Muscle of back (tissue), 11 donors: ENCODE data around the gene SLC2A10. TPM values are rescaled to one million over a fixed set of nuclear protein-coding genes. Genes with fewer than 3 reads are reported as not detected.

Experiments used
- DNase-seq, 3 donors: peaks; one replicate each; pipeline versions ENCODE4 v3.0.0 to v3.0.0-alpha.2; 2013
- polyA plus RNA-seq, 10 donors: library from polyadenylated mRNA; unstranded; fragments of 120-200 nt; gene quantifications; one replicate each; pipeline ENCODE4 v1.2.1, GENCODE V29; 2013; ENCODE audit not compliant: insufficient read length in 10 of 10

SLC2A10 gene
- polyA plus RNA-seq, 10 donors, result 15.5 to 22.1 (median 20.1) TPM

DNA sequence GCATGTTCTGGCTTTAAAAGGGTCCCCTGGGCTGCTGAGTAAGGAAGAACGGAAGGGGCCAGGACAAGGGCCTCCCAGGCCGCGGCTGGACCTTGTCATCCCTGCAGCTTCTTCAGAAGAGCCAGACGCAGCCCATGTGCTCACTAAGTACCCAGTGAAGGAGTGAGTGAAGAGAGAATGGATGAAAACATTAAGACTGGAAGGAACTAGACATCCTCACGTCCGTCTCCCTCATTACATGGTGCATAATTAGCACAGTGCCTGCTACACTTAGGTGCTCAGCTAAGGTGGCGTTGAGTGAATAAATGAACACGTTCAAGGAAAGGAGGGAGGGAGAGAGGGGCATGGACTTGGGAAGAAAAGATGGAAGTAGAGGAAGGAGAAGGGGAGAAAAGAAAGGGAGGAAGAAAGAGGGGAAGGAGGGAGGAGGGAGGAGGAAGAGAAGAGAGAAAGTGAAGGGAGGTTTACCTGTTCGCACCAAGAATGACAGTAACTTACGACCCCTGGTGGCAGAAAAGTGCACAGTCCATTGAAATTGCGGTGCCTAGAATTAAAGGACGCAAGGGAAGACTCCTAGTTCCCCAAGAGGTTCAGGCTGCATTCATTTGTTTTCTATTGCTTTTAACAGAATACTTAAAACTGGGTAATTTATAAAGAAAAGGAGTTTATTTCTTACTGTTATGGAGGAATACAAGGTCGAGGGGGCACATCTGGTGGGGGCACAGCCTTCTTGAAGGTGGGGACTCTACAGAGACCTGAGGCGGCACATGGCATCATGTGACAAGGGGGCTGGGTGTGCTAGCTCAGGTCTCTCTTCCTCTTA is 28.2 kb upstream of the SLC2A10 start:
- peak; percentile 45 to 64 (median 59) for DNase-seq

DNA sequence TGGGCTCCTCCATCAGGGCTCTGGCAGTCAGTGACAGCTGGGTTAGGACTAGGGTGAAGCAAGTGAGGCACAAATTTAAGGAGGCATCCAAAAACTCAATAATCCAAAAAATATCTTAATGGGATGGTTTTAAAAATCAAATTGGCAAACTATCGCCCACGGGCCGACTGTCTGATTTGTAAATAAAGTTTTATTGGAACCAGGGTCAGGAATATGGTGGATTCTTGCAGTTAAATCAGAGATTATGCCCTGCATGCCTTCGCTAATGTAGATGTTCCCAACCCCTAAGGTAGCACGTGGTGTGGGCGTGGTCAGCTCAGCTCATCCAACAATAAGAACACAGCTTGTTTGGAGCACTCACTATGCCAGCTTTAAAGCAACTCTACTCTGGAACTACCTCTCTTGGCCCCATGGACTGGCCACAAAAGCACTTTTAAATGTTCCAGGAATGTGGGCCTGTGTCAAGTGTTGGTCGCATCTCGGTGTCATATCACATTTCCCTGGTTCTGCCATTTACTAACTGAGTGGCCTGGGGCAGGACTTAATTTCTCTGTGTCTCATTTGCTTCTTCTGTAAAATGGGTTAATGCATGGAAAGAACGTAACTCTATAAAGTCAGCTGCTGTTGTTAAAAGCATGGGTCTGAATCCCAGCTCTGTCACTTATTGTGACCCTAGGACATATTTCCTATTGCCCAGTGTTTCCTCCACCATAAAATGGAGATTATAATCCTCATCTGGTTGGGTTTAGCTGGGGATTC is 27.2 kb upstream of the SLC2A10 start:
- no peak for DNase-seq

DNA sequence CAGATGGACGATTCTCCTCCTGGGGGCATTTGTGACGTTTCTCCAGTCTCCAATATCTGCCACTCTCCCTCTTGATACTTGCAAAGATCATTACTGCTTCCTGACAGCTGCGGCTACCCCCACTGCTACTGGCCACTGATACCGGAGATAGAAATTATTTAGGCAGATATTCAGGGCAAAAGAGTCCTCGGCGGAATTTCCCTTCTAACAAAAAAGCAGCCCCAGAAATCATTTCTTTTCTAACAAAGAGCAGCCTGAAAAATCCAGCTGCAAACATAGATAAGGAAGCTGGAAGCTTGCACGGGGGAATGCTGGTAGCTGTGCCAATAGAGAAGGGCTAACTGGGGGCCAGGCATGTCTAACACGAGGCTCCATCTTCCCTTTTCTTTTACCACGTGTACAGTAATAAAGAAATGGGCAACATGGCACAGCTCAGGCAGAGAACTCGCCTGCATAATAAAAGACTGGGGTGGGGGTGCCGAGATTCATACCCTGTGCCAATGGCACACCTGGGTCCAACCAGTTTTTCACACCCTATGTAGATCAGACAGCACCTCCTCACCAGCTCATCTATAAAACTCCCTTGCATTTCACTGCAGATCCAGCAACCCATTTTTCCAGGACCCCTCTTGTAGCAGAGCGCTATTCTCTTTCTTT is 26.3 kb upstream of the SLC2A10 start:
- DNase-seq, result no peak

DNA sequence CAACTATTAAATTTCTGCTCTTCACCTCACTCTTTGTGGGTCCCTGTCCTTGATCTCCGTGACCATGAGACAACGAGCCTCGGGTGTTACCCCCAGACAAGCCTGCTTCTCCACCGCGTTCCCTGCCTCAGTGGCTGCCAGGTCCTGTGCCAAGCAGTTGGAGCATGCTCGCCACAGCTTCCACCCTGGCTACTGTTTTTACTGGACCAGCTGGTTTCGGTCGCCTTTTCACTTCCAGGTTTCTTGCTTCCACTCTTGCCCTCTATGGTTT is 25.8 kb upstream of the SLC2A10 start:
- DNase-seq, result no peak

DNA sequence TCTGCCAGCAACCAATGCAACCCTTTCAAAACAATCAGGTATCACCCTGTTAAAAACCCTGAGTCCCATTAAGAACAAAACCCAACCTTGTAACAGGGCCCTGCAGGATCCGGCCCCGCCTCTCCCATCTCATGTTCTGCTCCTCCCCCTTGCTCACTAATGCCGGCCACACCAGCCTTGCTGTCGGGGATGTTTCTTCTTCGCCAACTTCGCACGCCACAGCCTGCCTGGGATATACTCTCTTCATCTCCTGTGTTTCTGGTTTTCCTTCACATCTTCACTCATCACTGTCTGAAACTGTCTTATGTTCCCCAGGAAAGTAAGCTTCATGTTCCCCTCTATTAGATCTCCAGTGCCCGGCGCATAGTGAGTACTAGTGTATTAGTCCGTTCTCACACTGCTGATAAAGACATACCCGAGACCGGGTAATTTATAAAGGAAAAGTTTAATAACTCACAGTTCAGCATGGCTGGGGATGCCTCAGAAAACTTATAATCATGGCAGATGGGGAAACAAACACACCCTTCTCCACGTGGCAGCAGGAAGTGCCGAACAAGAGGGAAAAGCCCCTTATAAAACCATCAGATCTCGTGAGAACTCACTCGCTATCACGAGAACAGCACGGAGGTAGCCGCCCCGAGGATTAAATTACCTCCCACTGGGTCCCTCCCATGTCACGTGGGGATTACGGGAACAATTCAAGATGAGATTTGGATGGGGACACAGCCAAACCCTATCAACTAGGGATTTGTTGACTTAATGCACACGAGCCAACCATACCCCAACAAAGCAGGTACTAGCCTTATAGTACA is 25.3 kb upstream of the SLC2A10 start:
- peak; percentile 61 to 85 (median 62) for DNase-seq

DNA sequence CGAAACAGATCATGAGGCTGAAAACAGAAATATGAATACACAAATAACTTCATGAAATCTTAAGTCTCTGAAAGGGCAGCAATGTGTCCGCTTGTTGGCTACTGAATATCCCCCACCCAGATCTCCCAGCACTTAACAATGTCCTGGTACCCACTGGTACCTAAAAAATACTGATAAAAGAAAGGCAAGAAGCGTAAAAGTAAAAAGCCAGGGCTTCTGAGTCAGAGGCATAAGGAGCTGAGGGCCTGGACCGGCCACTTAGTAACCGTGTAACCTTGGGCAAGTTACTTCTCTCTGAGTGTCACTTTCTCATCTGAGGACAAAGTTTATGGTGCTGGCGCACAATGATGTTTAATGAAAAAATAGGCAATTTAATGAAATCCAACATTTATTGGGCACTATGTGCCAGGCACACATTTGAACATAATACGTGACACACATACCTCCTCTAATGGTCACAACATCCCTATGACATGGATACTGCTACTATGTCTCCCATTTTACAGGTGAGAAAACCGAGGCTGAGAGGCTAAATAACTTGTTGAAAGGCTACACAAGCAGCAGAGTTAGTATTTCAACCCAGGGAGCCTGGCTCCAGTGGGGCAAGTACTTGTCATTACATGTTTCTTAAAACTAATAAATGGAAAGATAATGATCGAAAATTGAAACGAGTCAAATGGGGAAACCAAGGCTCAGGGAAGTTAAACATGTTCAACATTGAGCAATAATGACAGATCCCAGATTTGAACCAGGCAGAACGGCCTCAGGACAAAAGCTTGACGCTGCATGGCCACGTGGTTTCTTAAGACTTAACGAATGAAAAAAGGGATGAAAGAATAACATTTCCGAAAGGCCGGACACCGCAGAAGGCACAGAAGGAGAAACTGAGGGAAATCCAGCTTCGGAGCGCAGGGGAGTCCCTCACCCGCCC is 21.0 kb upstream of the SLC2A10 start:
- DNase-seq, result no peak

DNA sequence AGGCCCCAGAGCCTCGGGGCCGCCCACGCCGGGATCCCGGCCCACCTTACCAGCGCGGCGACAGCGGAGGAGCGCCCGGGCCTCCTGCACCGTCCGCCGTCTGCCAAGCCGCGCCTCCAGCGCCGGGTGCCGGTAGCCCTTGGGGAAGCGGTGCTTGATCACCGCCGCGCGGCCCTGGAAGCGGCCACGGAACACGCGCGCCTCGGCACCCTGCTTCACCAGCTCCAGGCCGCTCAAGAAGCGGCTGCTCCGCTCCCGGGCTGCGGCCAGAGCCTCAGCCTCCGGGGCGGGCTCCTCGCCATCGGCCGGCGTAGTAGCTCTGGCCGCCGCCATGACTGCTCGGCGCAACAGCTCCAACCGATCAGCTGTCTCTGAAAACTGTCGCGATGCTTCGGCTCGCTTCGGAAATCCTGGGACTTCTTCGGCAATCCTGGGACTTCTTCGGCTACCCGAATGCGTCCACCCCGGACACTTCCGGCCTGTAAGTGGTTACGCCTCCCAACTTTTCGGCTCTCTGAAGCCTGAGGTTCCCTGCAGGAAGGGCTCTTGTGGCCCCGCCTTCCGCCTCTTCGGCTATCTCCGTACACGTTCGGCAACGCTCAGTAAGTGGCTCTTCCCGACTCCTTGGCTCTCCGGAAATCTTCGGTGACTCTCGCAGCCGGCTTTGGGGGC is 20.2 kb upstream of the SLC2A10 start, which contains the start of gene TP53RK:
TP53RK (minus strand) TSS at position 363 of the 672 bp plus-strand sequence; CDS start at position 333, 30 bp downstream.
- DNase-seq, result peak; percentile 99 to 100 (median 100)

DNA sequence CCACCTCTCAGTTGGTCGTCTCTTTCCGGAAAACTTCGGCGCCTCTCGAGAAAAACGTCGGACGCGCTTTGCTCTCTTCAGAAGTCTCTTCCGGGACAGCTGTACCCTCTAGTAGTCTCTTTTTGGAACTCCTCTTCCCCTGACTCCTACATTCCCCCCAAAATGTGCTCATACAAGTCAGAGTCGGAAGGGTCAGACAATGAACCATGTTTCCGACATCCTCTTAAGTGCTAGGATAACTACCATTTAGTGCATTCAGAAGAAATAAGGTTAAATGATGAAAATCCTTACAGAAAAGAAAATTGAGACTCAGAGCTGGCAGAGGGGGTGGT is 19.7 kb upstream of the SLC2A10 start:
- DNase-seq, result no peak

DNA sequence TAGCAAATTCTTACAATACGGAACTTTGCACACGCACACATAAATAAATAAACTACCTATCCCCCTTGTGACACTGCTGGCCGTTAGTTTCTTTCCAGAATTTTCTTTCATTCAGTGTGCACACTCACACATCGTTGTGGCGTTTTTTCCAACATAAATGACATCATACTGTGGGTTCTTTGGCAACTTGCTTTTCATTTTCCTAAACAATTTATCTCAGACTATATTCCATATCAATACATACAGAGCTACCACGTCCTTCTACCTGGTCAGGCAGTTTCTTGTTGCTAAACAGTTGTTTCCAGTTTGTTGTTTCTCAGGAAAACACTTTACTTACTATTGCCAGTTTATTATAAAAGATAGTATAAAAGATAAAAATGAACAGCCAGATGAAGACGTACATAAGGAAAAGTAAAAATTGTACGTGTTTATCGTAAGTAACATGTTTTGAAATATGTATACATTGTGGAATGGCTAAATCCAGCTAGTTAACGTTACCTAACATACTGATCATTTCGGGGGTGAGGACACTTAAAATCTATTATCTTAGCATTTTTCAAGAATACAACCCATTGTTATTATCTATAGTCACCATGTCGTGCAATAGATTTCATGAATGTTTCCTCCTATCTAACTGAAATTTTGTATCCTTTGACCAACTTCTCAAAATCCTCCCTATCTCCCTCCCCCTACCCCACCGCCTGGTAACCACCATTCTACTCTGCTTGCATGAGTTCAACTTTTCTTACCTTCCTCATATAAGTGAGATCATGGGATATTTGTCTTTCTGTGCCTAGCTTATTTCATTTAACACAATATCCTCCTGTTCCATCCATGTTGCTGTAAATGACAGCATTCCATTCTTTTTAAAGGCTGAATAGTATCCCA is 19.0 kb upstream of the SLC2A10 start:
- no peak for DNase-seq

DNA sequence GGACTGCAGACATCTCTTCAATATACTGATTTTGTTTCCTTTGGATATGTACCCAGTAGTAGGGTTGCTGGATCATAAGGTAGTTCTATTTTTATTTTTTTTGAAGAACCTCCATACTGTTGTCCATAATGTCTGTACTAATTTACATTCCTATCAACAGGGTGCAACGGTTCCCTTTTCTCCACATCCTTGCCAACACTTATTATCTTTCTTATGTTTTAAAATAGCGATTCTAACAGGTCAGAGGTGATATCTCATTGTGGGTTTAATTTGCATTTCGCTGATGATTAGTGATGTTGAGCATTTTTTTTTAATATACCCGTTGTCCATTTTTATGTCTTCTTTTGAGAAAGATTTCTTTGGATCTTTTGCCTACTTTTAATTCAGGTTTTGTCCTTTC is 18.3 kb upstream of the SLC2A10 start:
- no peak for DNase-seq

DNA sequence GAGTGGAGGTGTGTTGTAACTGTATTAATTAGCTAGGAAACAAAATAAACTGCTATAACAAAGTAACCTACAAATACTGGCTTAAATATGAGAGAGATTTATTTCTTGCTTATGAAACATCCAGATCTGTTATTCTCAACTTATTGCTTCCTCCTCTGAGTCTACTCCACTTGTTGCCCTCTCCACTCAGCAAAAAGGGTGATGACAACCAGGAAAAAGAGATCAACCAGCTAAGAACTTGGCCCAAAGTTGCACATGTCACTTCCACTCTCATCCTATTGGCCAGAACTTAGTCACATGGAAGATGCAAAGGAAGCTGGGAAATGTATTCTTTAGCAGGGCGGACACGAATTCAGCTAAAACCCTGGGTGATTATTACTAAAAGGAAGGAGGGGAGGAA is 15.0 kb upstream of the SLC2A10 start:
- DNase-seq, result peak in 1 of 3 donors; percentile 34

DNA sequence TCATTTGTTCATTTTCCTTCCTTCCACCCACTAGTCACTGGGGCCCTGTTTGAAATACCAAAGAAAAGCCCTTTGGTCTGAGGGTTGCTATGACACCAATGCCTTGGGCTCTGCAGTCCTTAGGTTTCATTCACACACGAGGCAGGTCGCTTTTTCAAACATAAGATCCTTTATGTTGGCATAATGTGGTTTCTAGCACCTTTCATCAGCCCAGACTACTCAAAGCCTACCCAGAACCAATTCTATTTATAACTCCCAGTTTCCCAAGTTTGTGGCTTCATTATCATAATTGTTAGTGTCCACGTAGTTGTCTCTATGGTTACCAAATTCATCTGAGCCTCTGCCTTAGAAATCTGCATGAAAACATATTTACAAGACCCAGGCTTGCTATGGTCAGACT is 13.6 kb upstream of the SLC2A10 start:
- DNase-seq, result no peak

DNA sequence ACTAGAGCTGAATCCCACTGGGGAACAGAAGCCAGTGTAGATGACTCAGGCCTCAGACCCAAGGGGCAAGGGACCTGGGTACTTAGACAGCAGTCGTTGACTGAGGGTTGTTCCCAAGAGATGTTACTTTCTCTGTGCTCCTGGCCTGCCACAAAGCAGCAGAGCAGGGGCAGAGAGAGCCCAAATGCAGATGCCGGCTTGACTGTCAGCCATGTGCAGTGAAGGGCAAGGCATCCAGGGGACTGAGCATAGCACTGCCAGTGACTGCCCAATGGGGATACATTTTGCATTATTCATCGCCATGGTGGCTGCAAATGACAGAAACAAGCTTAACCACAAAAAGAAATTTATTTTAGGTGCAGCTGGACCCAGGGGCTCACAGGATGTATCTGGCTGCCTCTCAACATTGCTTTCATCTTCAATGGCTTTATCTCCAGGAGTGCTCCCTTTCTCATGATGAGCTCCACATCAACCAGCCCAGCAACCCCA is 12.6 kb upstream of the SLC2A10 start:
- no peak for DNase-seq

DNA sequence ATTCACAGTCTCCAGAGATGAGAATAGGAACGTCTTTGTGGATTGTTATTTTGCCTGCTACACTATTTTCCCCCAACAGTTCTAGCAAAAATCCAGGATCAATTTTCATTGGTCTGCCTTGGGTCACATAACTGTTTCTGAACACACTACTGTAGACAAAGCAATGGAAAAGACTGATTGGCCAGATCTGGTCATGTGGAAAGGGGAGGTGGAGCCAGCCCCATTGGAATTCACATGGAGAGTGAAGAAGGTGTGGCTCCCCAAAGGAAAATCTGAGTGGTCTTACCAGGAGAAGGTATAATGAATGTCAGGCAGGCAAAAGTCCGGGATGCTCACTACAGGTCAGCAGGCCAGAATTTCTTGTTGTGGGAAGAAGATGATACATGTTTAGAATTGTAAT is 10.7 kb upstream of the SLC2A10 start:
- DNase-seq, result no peak

DNA sequence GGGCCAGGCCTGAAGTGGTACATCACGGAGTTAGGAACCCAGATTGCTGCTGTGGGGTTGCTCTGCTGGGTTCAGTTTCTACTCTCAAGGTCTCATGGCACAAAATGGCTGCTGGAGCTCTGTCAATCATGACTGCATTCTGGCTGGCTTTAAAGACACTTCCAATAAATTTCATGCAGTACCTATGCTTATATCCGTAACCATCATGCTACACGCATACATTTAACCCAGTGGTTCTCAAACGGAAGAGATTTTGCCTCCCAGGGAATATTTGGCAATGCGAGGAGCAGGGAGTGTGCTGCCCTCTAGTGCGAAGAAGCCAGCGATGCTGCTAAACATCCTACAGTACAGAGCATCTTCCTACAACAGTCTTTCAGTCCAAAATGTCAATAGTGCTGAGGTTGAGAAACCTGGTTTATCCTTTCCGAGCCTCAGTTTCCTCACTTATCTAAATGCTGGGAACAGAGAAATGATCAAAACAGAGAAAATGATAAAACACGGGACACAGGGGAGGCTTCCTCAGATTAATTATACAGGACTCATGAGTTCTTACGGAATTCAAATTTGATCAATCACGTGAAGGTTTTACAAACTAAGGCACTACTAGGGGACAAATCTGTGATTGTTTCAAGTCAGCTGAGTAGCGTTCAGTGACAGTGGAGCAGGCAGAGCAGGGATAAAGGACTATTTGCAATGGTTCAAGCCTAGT is 9.6 kb upstream of the SLC2A10 start:
- DNase-seq, result no peak

DNA sequence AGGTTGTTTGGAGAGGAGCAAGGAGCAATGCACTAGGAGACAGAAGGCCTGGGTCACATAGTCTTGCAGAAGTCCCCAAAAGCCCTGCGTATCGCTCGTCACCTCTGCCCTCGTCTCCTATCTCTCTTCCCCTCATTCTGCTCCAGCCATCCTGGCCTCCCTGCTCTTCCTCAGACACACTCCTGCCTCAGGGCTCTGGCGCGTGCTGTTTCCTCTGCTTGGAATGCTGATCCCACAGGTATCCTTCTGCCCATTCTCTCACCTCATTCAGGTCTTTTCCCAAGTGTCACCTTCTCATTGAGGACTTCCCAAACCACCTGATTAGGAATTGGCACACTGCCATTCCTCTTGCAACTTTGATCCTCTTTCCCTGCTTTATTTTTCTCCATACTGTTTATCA is 9.0 kb upstream of the SLC2A10 start:
- no peak for DNase-seq

DNA sequence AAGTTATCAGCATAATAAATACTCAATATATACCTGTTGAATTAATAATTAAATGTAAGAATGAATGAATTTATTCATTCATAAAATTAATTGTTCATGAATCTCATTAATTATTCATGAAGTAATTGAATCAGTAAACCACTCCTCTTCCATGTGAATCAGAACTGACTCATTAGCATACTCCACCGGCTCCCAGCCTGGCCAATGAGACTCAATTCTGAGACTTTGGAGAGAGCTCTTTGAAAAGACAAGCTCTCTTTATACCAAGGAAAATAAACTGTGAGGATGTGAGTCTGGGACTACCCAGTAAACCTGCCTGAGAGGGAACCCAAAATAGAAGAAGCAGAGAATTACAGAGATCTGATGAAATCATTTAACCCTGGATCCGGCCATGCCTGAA is 8.4 kb upstream of the SLC2A10 start:
- no peak for DNase-seq

DNA sequence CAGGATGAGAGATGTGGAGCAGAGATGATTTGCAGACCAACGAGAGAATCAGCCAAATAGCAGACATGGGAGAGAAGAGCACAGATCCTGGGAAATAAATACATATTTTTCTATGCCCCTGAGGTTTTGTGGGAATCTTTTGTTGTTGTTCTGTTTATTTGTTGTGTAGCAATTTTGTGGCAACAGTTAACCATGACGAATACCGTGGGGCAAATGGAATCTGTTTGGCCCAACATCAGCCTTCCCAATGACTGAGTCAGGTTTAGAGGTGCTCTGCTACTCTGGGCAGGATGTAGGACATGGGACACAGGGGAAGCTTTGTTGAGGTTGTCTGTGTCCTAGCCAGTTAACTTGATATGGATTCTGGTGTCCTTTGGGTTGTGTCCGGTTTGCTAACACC is 7.9 kb upstream of the SLC2A10 start:
- no peak for DNase-seq
